HEK293 (cell line): ENCODE results near the gene HES5.
A peak's percentile ranks its signal among the peaks of the same experiment; 100 is the strongest.

ENCODE experiments used
- ATF2 ChIP-seq: fragments of 450-650 bp; formaldehyde crosslinking; IDR thresholded peaks from 2 replicates; pipeline ENCODE4 v1.5.1; 2016; ENCODE audit warnings: missing biosample characterization, missing genetic modification characterization, low read depth
- CTCF ChIP-seq: fragments of 450-650 bp; formaldehyde crosslinking; IDR thresholded peaks from 2 replicates; pipeline ENCODE4 v1.5.1; 2016; ENCODE audit warnings: missing biosample characterization, missing genetic modification characterization
- MZF1 ChIP-seq: fragments of 450-650 bp; formaldehyde crosslinking; IDR thresholded peaks from 2 replicates; pipeline ENCODE4 v1.5.1; 2017; ENCODE audit warnings: missing biosample characterization, missing genetic modification characterization, borderline replicate concordance
- SETDB1 ChIP-seq: IDR thresholded peaks from one replicate; pipeline ENCODE4 v1.6.1; 2017; ENCODE audit warnings: mild to moderate bottlenecking, low read length, moderate library complexity, mixed read lengths; ENCODE audit not compliant: insufficient read length
- ZNF121 ChIP-seq: fragments of 450-650 bp; formaldehyde crosslinking; IDR thresholded peaks from 2 replicates; pipeline ENCODE4 v1.5.1; 2016; ENCODE audit warnings: missing biosample characterization, missing genetic modification characterization
- ZNF175 ChIP-seq: fragments of 450-650 bp; formaldehyde crosslinking; IDR thresholded peaks from 2 replicates; pipeline ENCODE4 v1.5.1; 2016; ENCODE audit warnings: missing biosample characterization, missing genetic modification characterization
- ZNF558 ChIP-seq: fragments of 450-650 bp; formaldehyde crosslinking; IDR thresholded peaks from 2 replicates; pipeline ENCODE4 v1.5.1; 2016; ENCODE audit warnings: missing biosample characterization, missing genetic modification characterization
- ZNF561 ChIP-seq: fragments of 450-650 bp; IDR thresholded peaks from 2 replicates; pipeline ENCODE4 v1.5.1; 2018; ENCODE audit warnings: missing biosample characterization, missing genetic modification characterization, borderline replicate concordance
- ZNF701 ChIP-seq: fragments of 450-650 bp; formaldehyde crosslinking; IDR thresholded peaks from 2 replicates; pipeline ENCODE4 v1.5.1; 2016; ENCODE audit warnings: missing biosample characterization, missing genetic modification characterization

- TF ChIP-seq ZNF561 (tag by site-specific recombination) (no peak), ZNF701 (tag by site-specific recombination) (no peak), MZF1 (tag by site-specific recombination) (no peak), CTCF (tag by site-specific recombination) (no peak), ZNF175 (tag by site-specific recombination) (no peak), SETDB1 (no peak), ZNF558 (tag by site-specific recombination) (peak; percentile 55; the same call in 1 of the 2 replicates), ZNF121 (tag by site-specific recombination) (no peak), ATF2 (no peak)
These were observed 36.3 kb upstream of the HES5 start for GRCh38 chr1:2566101-2567045.
